ENCODE measurements around the gene TNFSF13B.
"Not testable (repeated sequence)": the region's sequence is repeated elsewhere in the genome, so short reads cannot be mapped to it uniquely, and the experiment has no call there.

Gene TNFSF13B

GRCh38 chr13:108263621-108264355 lies 5.7 kb upstream of the TNFSF13B start:
- H3K9me3 ChIP-seq (ENCODE audit: control insufficient read depth in 2 of 2, low read length in 2 of 2): no peaks in the 10 kb centered on the region
- H3K27me3 ChIP-seq (ENCODE audit: control insufficient read depth in 2 of 2, insufficient read depth in 2 of 2, low read length in 2 of 2): no peaks in the 10 kb centered on the region
- no peak overlapping the region for H3K9ac ChIP-seq (ENCODE audit: low read depth in 1 of 2, low read length in 2 of 2)
- no peaks in the 10 kb centered on the region for H3K36me3 ChIP-seq (ENCODE audit: control insufficient read depth in 2 of 2, insufficient read depth in 2 of 2, low read length in 2 of 2)
- no peak overlapping the region for H3K4me3 ChIP-seq (ENCODE audit: low read length in 2 of 2)
- no peaks in the 10 kb centered on the region for H3K4me1 ChIP-seq (ENCODE audit: control insufficient read depth in 2 of 2, insufficient read depth in 2 of 2, low read length in 2 of 2)
- no peak overlapping the region for H3K27ac ChIP-seq (ENCODE audit: low read depth in 2 of 2, low read length in 2 of 2)

GRCh38 chr13:108266321-108266990 lies 3.1 kb upstream of the TNFSF13B start:
- H3K27ac ChIP-seq (ENCODE audit: low read depth in 2 of 2, low read length in 2 of 2): peak overlapping the region in 1 of 2 donors; percentile 41

GRCh38 chr13:108267347-108267746 lies 2.2 kb upstream of the TNFSF13B start:
- H3K4me1 ChIP-seq (ENCODE audit: control insufficient read depth in 2 of 2, insufficient read depth in 2 of 2, low read length in 2 of 2): peaks cover 0 to 4% of the 10 kb centered on the region in 2 donors
- H3K27me3 ChIP-seq (ENCODE audit: control insufficient read depth in 2 of 2, insufficient read depth in 2 of 2, low read length in 2 of 2): no peaks in the 10 kb centered on the region
- no peak overlapping the region for H3K4me3 ChIP-seq (ENCODE audit: low read length in 2 of 2)
- H3K27ac ChIP-seq (ENCODE audit: low read depth in 2 of 2, low read length in 2 of 2): no peak overlapping the region
- H3K9me3 ChIP-seq (ENCODE audit: control insufficient read depth in 2 of 2, low read length in 2 of 2): no peaks in the 10 kb centered on the region
- H3K36me3 ChIP-seq (ENCODE audit: control insufficient read depth in 2 of 2, insufficient read depth in 2 of 2, low read length in 2 of 2): no peaks in the 10 kb centered on the region
- no peak overlapping the region for H3K9ac ChIP-seq (ENCODE audit: low read depth in 1 of 2, low read length in 2 of 2)

More at GRCh38 chr13:108266321-108266990, 3.1 kb upstream of the TNFSF13B start:
- H3K27me3 ChIP-seq (ENCODE audit: control insufficient read depth in 2 of 2, insufficient read depth in 2 of 2, low read length in 2 of 2): no peaks in the 10 kb centered on the region
- no peaks in the 10 kb centered on the region for H3K36me3 ChIP-seq (ENCODE audit: control insufficient read depth in 2 of 2, insufficient read depth in 2 of 2, low read length in 2 of 2)
- no peaks in the 10 kb centered on the region for H3K9me3 ChIP-seq (ENCODE audit: control insufficient read depth in 2 of 2, low read length in 2 of 2)
- H3K9ac ChIP-seq (ENCODE audit: low read depth in 1 of 2, low read length in 2 of 2): no peak overlapping the region
- peaks cover 0 to 4% of the 10 kb centered on the region in 2 donors for H3K4me1 ChIP-seq (ENCODE audit: control insufficient read depth in 2 of 2, insufficient read depth in 2 of 2, low read length in 2 of 2)
- H3K4me3 ChIP-seq (ENCODE audit: low read length in 2 of 2): no peak overlapping the region

GRCh38 chr13:108267855-108268254 lies 1.7 kb upstream of the TNFSF13B start:
- not testable (repeated sequence) for H3K9ac ChIP-seq (ENCODE audit: low read depth in 1 of 2, low read length in 2 of 2); H3K4me1 ChIP-seq (ENCODE audit: control insufficient read depth in 2 of 2, insufficient read depth in 2 of 2, low read length in 2 of 2); H3K4me3 ChIP-seq (ENCODE audit: low read length in 2 of 2); H3K27ac ChIP-seq (ENCODE audit: low read depth in 2 of 2, low read length in 2 of 2); H3K36me3 ChIP-seq (ENCODE audit: control insufficient read depth in 2 of 2, insufficient read depth in 2 of 2, low read length in 2 of 2); H3K9me3 ChIP-seq (ENCODE audit: control insufficient read depth in 2 of 2, low read length in 2 of 2); H3K27me3 ChIP-seq (ENCODE audit: control insufficient read depth in 2 of 2, insufficient read depth in 2 of 2, low read length in 2 of 2)

- Histone ChIP-seq H3K9ac (ENCODE audit: low read depth in 1 of 2, low read length in 2 of 2) (no peak overlapping the region), H3K4me3 (ENCODE audit: low read length in 2 of 2) (no peak overlapping the region), H3K9me3 (ENCODE audit: control insufficient read depth in 2 of 2, low read length in 2 of 2) (no peaks in the 10 kb centered on the region), H3K4me1 (ENCODE audit: control insufficient read depth in 2 of 2, insufficient read depth in 2 of 2, low read length in 2 of 2) (peaks cover 0 to 4% of the 10 kb centered on the region in 2 donors), H3K36me3 (ENCODE audit: control insufficient read depth in 2 of 2, insufficient read depth in 2 of 2, low read length in 2 of 2) (no peaks in the 10 kb centered on the region), H3K27ac (ENCODE audit: low read depth in 2 of 2, low read length in 2 of 2) (peak overlapping the region in 1 of 2 donors; percentile 2), H3K27me3 (ENCODE audit: control insufficient read depth in 2 of 2, insufficient read depth in 2 of 2, low read length in 2 of 2) (no peaks in the 10 kb centered on the region)
Measured at GRCh38 chr13:108268466-108269112, 929 bp upstream of the TNFSF13B start.

- H3K9ac ChIP-seq (ENCODE audit: low read depth in 1 of 2, low read length in 2 of 2): peak overlapping the region; percentile 41 to 62
Measured at GRCh38 chr13:108270442-108270841, 924 bp downstream of the TNFSF13B start.

GRCh38 chr13:108272333-108272732 lies 2.8 kb downstream of the TNFSF13B start:
- no peak overlapping the region for H3K27ac ChIP-seq (ENCODE audit: low read depth in 2 of 2, low read length in 2 of 2)
- no peak overlapping the region for H3K4me3 ChIP-seq (ENCODE audit: low read length in 2 of 2)
- no peaks in the 10 kb centered on the region for H3K9me3 ChIP-seq (ENCODE audit: control insufficient read depth in 2 of 2, low read length in 2 of 2)
- no peaks in the 10 kb centered on the region for H3K27me3 ChIP-seq (ENCODE audit: control insufficient read depth in 2 of 2, insufficient read depth in 2 of 2, low read length in 2 of 2)
- H3K4me1 ChIP-seq (ENCODE audit: control insufficient read depth in 2 of 2, insufficient read depth in 2 of 2, low read length in 2 of 2): peaks cover 0 to 4% of the 10 kb centered on the region in 2 donors
- H3K9ac ChIP-seq (ENCODE audit: low read depth in 1 of 2, low read length in 2 of 2): no peak overlapping the region
- no peaks in the 10 kb centered on the region for H3K36me3 ChIP-seq (ENCODE audit: control insufficient read depth in 2 of 2, insufficient read depth in 2 of 2, low read length in 2 of 2)

More at GRCh38 chr13:108270442-108270841, 924 bp downstream of the TNFSF13B start:
- no peaks in the 10 kb centered on the region for H3K36me3 ChIP-seq (ENCODE audit: control insufficient read depth in 2 of 2, insufficient read depth in 2 of 2, low read length in 2 of 2)
- H3K27ac ChIP-seq (ENCODE audit: low read depth in 2 of 2, low read length in 2 of 2): peak overlapping the region; percentile 64 to 69
- peak overlapping the region; percentile 60 to 70 for H3K4me3 ChIP-seq (ENCODE audit: low read length in 2 of 2)
- peaks cover 0 to 4% of the 10 kb centered on the region in 2 donors for H3K4me1 ChIP-seq (ENCODE audit: control insufficient read depth in 2 of 2, insufficient read depth in 2 of 2, low read length in 2 of 2)
- no peaks in the 10 kb centered on the region for H3K9me3 ChIP-seq (ENCODE audit: control insufficient read depth in 2 of 2, low read length in 2 of 2)
- H3K27me3 ChIP-seq (ENCODE audit: control insufficient read depth in 2 of 2, insufficient read depth in 2 of 2, low read length in 2 of 2): no peaks in the 10 kb centered on the region

- Histone ChIP-seq H3K27ac (ENCODE audit: low read depth in 2 of 2, low read length in 2 of 2) (no peak overlapping the region), H3K4me1 (ENCODE audit: control insufficient read depth in 2 of 2, insufficient read depth in 2 of 2, low read length in 2 of 2) (peaks cover 0 to 4% of the 10 kb centered on the region in 2 donors), H3K4me3 (ENCODE audit: low read length in 2 of 2) (no peak overlapping the region), H3K27me3 (ENCODE audit: control insufficient read depth in 2 of 2, insufficient read depth in 2 of 2, low read length in 2 of 2) (no peaks in the 10 kb centered on the region), H3K36me3 (ENCODE audit: control insufficient read depth in 2 of 2, insufficient read depth in 2 of 2, low read length in 2 of 2) (no peaks in the 10 kb centered on the region), H3K9ac (ENCODE audit: low read depth in 1 of 2, low read length in 2 of 2) (no peak overlapping the region), H3K9me3 (ENCODE audit: control insufficient read depth in 2 of 2, low read length in 2 of 2) (no peaks in the 10 kb centered on the region)
Measured at GRCh38 chr13:108273429-108274118, 4.1 kb downstream of the TNFSF13B start.

- Histone ChIP-seq H3K27ac (ENCODE audit: low read depth in 2 of 2, low read length in 2 of 2) (no peak overlapping the region), H3K36me3 (ENCODE audit: control insufficient read depth in 2 of 2, insufficient read depth in 2 of 2, low read length in 2 of 2) (no peaks in the 10 kb centered on the region), H3K4me3 (ENCODE audit: low read length in 2 of 2) (no peak overlapping the region), H3K9me3 (ENCODE audit: control insufficient read depth in 2 of 2, low read length in 2 of 2) (no peaks in the 10 kb centered on the region), H3K9ac (ENCODE audit: low read depth in 1 of 2, low read length in 2 of 2) (no peak overlapping the region), H3K4me1 (ENCODE audit: control insufficient read depth in 2 of 2, insufficient read depth in 2 of 2, low read length in 2 of 2) (peaks cover 0 to 4% of the 10 kb centered on the region in 2 donors), H3K27me3 (ENCODE audit: control insufficient read depth in 2 of 2, insufficient read depth in 2 of 2, low read length in 2 of 2) (no peaks in the 10 kb centered on the region)
Measured at GRCh38 chr13:108274718-108275117, 5.2 kb downstream of the TNFSF13B start.

Data from mucosa of rectum (tissue), 2 donors.